Activated gamma-delta T cell treated with Interleukin-2 at 50 U/mL for 16 hours (primary cell): ENCODE measurements around the gene UTF1.

Experiments used
- DNase-seq: peaks from one replicate; pipeline ENCODE4 v3.0.0-alpha.2; 2020

Gene UTF1

GRCh38 chr10:133196936-133197758 is 32.9 kb upstream of the UTF1 start:
- no peak for DNase-seq

GRCh38 chr10:133197786-133198185 is 32.2 kb upstream of the UTF1 start:
- DNase-seq, result no peak

- DNase-seq, result no peak
Measured at GRCh38 chr10:133198206-133198605, 31.8 kb upstream of the UTF1 start.

- DNase-seq, result no peak
Measured at GRCh38 chr10:133198621-133199487, 31.2 kb upstream of the UTF1 start.

- DNase-seq, result no peak
Measured at GRCh38 chr10:133199488-133199885, 30.5 kb upstream of the UTF1 start.

- DNase-seq, result no peak
Measured at GRCh38 chr10:133199992-133200611, 29.9 kb upstream of the UTF1 start.

GRCh38 chr10:133200621-133201031 is 29.4 kb upstream of the UTF1 start:
- no peak for DNase-seq

- no peak for DNase-seq
Measured at GRCh38 chr10:133201151-133201947, 28.7 kb upstream of the UTF1 start.

- no peak for DNase-seq
Measured at GRCh38 chr10:133201948-133202725, 27.9 kb upstream of the UTF1 start.

GRCh38 chr10:133202778-133203651 is 27.0 kb upstream of the UTF1 start:
- no peak for DNase-seq

- no peak for DNase-seq
Measured at GRCh38 chr10:133203652-133204195, 26.3 kb upstream of the UTF1 start.

- no peak for DNase-seq
Measured at GRCh38 chr10:133204226-133205015, 25.6 kb upstream of the UTF1 start.

- DNase-seq, result no peak
Measured at GRCh38 chr10:133205146-133205545, 24.9 kb upstream of the UTF1 start.

- no peak for DNase-seq
Measured at GRCh38 chr10:133206356-133207040, 23.5 kb upstream of the UTF1 start.

- DNase-seq, result no peak
Measured at GRCh38 chr10:133207041-133207600, 22.9 kb upstream of the UTF1 start.

GRCh38 chr10:133207627-133208026 is 22.4 kb upstream of the UTF1 start:
- no peak for DNase-seq

- DNase-seq, result no peak
Measured at GRCh38 chr10:133208466-133208865, 21.6 kb upstream of the UTF1 start.

GRCh38 chr10:133209117-133209516 is 20.9 kb upstream of the UTF1 start:
- no peak for DNase-seq

GRCh38 chr10:133209641-133210040 is 20.4 kb upstream of the UTF1 start:
- no peak for DNase-seq
